ENCODE measurements around the gene SINHCAF. TPM values are rescaled to one million over a fixed set of nuclear protein-coding genes. Genes with fewer than 3 reads are reported as not detected.
"Not testable (repeated sequence)": the region's sequence is repeated elsewhere in the genome, so short reads cannot be mapped to it uniquely, and the experiment has no call there.

The SINHCAF gene
- total RNA-seq, 1 experiment from 2014 or later: 497 TPM

DNA sequence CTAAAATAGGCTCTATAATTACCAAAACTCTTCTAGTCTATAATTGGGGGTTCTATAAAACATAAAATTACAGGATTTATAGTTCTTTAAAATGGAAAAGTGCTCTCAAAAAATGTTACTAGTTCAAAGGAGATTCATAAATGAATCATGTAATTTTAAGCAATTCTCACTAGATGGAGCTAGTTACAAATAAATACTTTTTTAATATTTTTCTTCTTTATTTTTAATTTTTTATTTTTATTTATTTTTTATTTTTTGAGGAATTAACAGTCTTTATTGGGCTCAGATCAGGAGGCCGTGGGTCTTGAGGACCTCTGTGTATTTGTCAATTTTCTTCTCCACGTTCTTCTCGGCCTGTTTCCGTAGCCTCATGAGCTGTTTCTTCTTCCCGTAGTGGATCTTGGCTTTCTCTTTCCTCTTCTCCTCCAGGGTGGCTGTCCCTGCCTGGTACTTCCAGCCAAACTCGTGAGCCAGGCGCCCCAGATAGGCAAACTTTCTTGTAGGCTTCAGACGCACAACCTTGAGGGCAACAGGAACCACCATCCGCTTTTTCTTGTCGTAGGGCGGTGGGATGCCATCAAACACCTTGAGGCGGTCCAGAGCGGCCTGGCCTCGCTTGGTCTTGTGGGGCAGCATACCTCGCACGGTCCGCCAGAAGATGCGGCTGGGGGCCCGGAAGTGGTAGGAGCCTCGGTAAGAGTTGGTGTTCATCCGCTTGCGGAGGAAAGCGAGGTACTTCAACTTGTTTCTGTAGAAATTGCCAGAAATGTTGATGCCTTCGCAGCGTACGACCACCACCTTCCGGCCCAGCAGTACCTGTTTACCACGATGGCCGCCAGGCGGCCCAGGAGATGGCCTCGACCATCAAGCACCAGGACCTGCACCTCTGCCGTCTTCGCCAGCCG is 74.0 kb downstream of the SINHCAF start:
- not testable (repeated sequence) for H3K4me1 Mint-ChIP-seq; H3K14ac ChIP-seq (ENCODE audit: insufficient read depth, low read length); H2BK120ac ChIP-seq (ENCODE audit: low read depth, low read length, poor library complexity, severe bottlenecking); H2BK20ac ChIP-seq (ENCODE audit: low read depth, low read length, poor library complexity, severe bottlenecking); H3K56ac ChIP-seq (ENCODE audit: insufficient read length, low read depth, low read length); H3K4ac ChIP-seq (ENCODE audit: low read depth, low read length); H2AK5ac ChIP-seq (ENCODE audit: insufficient read length, low read length); H3K9ac ChIP-seq (ENCODE audit: extremely low read depth, insufficient read length, low read length); H2AFZ ChIP-seq (ENCODE audit: low read length); H3K79me2 ChIP-seq (ENCODE audit: insufficient read depth, low read length); H3K9me3 Mint-ChIP-seq; H3T11ph ChIP-seq (ENCODE audit: low read length); H4K8ac ChIP-seq (replicated peaks; ENCODE audit: insufficient read length, low read depth, low read length); H3K79me1 ChIP-seq (ENCODE audit: insufficient read depth, low read depth, low read length, poor library complexity, severe bottlenecking); H3K36me3 Mint-ChIP-seq (ENCODE audit: insufficient read depth in 1 of 3, low read depth in 3 of 3); H2BK12ac ChIP-seq (ENCODE audit: insufficient read length, low read depth, low read length); H4K20me1 ChIP-seq (ENCODE audit: control insufficient read depth, insufficient read depth, insufficient read length); H4K5ac ChIP-seq (ENCODE audit: insufficient read length, low read depth, low read length); H3K4me1 ChIP-seq (ENCODE audit: insufficient read depth, low read length); H3K27ac ChIP-seq (ENCODE audit: insufficient read length, low read depth, low read length); H3K23ac ChIP-seq (ENCODE audit: insufficient read length, low read depth, low read length); H3K23me2 ChIP-seq (ENCODE audit: insufficient read length, low read depth, low read length, poor library complexity, severe bottlenecking); H3K9me3 ChIP-seq (ENCODE audit: control insufficient read depth, low read depth, low read length); H2BK5ac ChIP-seq (ENCODE audit: insufficient read length, low read length); H2BK15ac ChIP-seq (ENCODE audit: low read depth, low read length); H4K91ac ChIP-seq (ENCODE audit: insufficient read length, low read depth, low read length); H3K27me3 ChIP-seq (ENCODE audit: insufficient read depth, low read length); H3K18ac ChIP-seq (ENCODE audit: insufficient read length, low read depth, low read length); H3K4me3 Mint-ChIP-seq; H3K27me3 Mint-ChIP-seq (ENCODE audit: low read depth); H3K4me2 ChIP-seq (ENCODE audit: insufficient read depth, insufficient read length, low read length)
- no CpG with 5 or more reads among the region's 34 CpGs for WGBS (ENCODE audit: extremely low coverage, insufficient read length, low lambda C conversion rate)
- peak overlapping the region in 1 of 3 experiments; percentile 6; a peak in 1 of 7 replicates for H3K27ac Mint-ChIP-seq
- DNase-seq: peak; percentile 74
- TF ChIP-seq, protein P1, sequence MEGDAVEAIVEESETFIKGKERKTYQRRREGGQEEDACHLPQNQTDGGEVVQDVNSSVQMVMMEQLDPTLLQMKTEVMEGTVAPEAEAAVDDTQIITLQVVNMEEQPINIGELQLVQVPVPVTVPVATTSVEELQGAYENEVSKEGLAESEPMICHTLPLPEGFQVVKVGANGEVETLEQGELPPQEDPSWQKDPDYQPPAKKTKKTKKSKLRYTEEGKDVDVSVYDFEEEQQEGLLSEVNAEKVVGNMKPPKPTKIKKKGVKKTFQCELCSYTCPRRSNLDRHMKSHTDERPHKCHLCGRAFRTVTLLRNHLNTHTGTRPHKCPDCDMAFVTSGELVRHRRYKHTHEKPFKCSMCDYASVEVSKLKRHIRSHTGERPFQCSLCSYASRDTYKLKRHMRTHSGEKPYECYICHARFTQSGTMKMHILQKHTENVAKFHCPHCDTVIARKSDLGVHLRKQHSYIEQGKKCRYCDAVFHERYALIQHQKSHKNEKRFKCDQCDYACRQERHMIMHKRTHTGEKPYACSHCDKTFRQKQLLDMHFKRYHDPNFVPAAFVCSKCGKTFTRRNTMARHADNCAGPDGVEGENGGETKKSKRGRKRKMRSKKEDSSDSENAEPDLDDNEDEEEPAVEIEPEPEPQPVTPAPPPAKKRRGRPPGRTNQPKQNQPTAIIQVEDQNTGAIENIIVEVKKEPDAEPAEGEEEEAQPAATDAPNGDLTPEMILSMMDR (conservative IDR thresholded peaks at IDR 0.05): peak; percentile 66

All from H9 (cell line).